ENCODE results near the gene ADAD1.

GRCh38 chr4:122346036-122346435 lies 32.8 kb upstream of the ADAD1 start:
- no peak for TF ChIP-seq POLR2AphosphoS5 (IDR thresholded peaks at IDR 0.05)
- TF ChIP-seq CTCF (IDR thresholded peaks at IDR 0.05) = no peak

Data from stomach (tissue), 4 donors.